Breast epithelium (tissue), 4 donors: ENCODE results near the gene HID1. TPM values are rescaled to one million over a fixed set of nuclear protein-coding genes. Genes with fewer than 3 reads are reported as not detected.

Experiments used
- DNase-seq, 2 donors: peaks; one replicate each; pipeline ENCODE4 v3.0.0-alpha.2; 2019; ENCODE audit warnings: low spot score in 2 of 2
- H3K27ac ChIP-seq, 2 donors: fragments of 200-600 bp; sonication (generic) in 1 of 2; one replicate each; pipeline ENCODE4 v1.5.1; 2016 to 2019; ENCODE audit warnings: mild to moderate bottlenecking in 1 of 2
- H3K27me3 ChIP-seq, 2 donors: fragments of 200-600 bp; sonication (generic) in 1 of 2; one replicate each; pipeline versions ENCODE4 v1.5.1 to v1.6.0; 2017 to 2019; ENCODE audit warnings: control low read depth in 1 of 2, mild to moderate bottlenecking in 1 of 2
- H3K36me3 ChIP-seq: fragments of 200-600 bp; one replicate; pipeline ENCODE4 v1.5.1; 2019
- H3K4me1 ChIP-seq, 2 donors: fragments of 200-600 bp; sonication (generic); one replicate each; pipeline ENCODE4 v1.5.1; 2016 to 2019; ENCODE audit warnings: control low read depth in 1 of 2
- H3K4me3 ChIP-seq, 3 donors: fragments of 200-600 bp; sonication (generic); 1 replicate in 2 of 3; 2 replicates in 1 of 3; pipeline ENCODE4 v1.5.1; 2016 to 2019; ENCODE audit warnings: mild to moderate bottlenecking in 3 of 3, moderate library complexity in 2 of 3
- H3K9me3 ChIP-seq, 2 donors: fragments of 200-600 bp; sonication (generic) in 1 of 2; one replicate each; pipeline ENCODE4 v1.5.1; 2016 to 2019; ENCODE audit warnings: control low read depth in 1 of 2
- CTCF ChIP-seq, 3 donors: fragments of 450-650 bp; IDR thresholded peaks; one replicate each; pipeline ENCODE4 v1.5.1; 2016 to 2017; ENCODE audit warnings: antibody characterized with exemption in 3 of 3, mild to moderate bottlenecking in 3 of 3, moderate library complexity in 3 of 3
- POLR2A ChIP-seq: fragments of 450-650 bp; IDR thresholded peaks from one replicate; pipeline ENCODE4 v1.6.1; 2016; ENCODE audit warnings: antibody characterized with exemption, mild to moderate bottlenecking, moderate library complexity
- POLR2AphosphoS5 ChIP-seq, 3 donors: sonication (generic); formaldehyde crosslinking; IDR thresholded peaks; one replicate each; pipeline ENCODE4 v1.6.1; 2017; ENCODE audit warnings: antibody characterized with exemption in 3 of 3
- intact Hi-C: fragments of 100-400 bp; cut with DNase I; formaldehyde crosslinking; loops from one replicate; pipeline ENCODE4 v1.15.1; 2023; ENCODE audit warnings: low total_unique reads
- total RNA-seq, 3 donors: library from RNA; depleted of rRNA; stranded (reverse); fragments of >200 nt; gene quantifications; one replicate each; pipeline ENCODE4 v1.1.0, GENCODE V29; 2016

HID1 gene
- total RNA-seq, 3 donors from 2014 or later = 6.1 to 46.5 (median 37.3) TPM

GRCh38 chr17:74959826-74960515, 12.6 kb downstream of the HID1 start:
- intact Hi-C loops = no loop called here
- TF ChIP-seq POLR2A (no peak), POLR2AphosphoS5 (IDR thresholded peaks at IDR 0.05) (no peak), CTCF (IDR thresholded peaks at IDR 0.05) (no peak)

GRCh38 chr17:74957935-74958740, 14.4 kb downstream of the HID1 start:
- Histone ChIP-seq H3K27ac (no peak overlapping the region), H3K4me3 (no peak overlapping the region), H3K4me1 (no peaks in the 10 kb centered on the region), H3K36me3 (no peaks in the 10 kb centered on the region), H3K9me3 (no peaks in the 10 kb centered on the region), H3K27me3 (no peaks in the 10 kb centered on the region)
- intact Hi-C loops = no loop called here
- DNase-seq = peak; percentile 48 to 83
- TF ChIP-seq CTCF (IDR thresholded peaks at IDR 0.05) (peak; percentile 82 to 87 (median 86)), POLR2A (no peak)

More at GRCh38 chr17:74959826-74960515, 12.6 kb downstream of the HID1 start:
- H3K4me1 ChIP-seq = no peaks in the 10 kb centered on the region
- DNase-seq = no peak
- H3K9me3 ChIP-seq = no peaks in the 10 kb centered on the region
- no peaks in the 10 kb centered on the region for H3K27me3 ChIP-seq
- H3K36me3 ChIP-seq = no peaks in the 10 kb centered on the region
- no peak overlapping the region for H3K27ac ChIP-seq
- no peak overlapping the region for H3K4me3 ChIP-seq

GRCh38 chr17:74956093-74956492, 16.5 kb downstream of the HID1 start:
- intact Hi-C loops = no loop called here
- Histone ChIP-seq H3K4me1 (no peaks in the 10 kb centered on the region), H3K36me3 (no peaks in the 10 kb centered on the region), H3K27me3 (no peaks in the 10 kb centered on the region), H3K9me3 (no peaks in the 10 kb centered on the region), H3K27ac (no peak overlapping the region), H3K4me3 (no peak overlapping the region)
- DNase-seq = no peak
- TF ChIP-seq POLR2AphosphoS5 (IDR thresholded peaks at IDR 0.05) = no peak
- TF ChIP-seq CTCF (IDR thresholded peaks at IDR 0.05) = no peak
- no peak for TF ChIP-seq POLR2A

GRCh38 chr17:74954665-74955421, 17.7 kb downstream of the HID1 start:
- no peak for DNase-seq
- Histone ChIP-seq H3K36me3 (no peaks in the 10 kb centered on the region), H3K9me3 (no peaks in the 10 kb centered on the region), H3K4me1 (no peaks in the 10 kb centered on the region), H3K4me3 (no peak overlapping the region), H3K27ac (no peak overlapping the region), H3K27me3 (no peaks in the 10 kb centered on the region)
- TF ChIP-seq CTCF (IDR thresholded peaks at IDR 0.05) (no peak), POLR2A (no peak), POLR2AphosphoS5 (IDR thresholded peaks at IDR 0.05) (no peak)
- intact Hi-C loops = no loop called here
